GM18867 (cell line): ENCODE data around the gene RAPGEF5.

ENCODE experiments used
- ATAC-seq: cut with Tn5 transposase; IDR thresholded peaks from one replicate; pipeline ENCODE4 v1.9.1; 2021; ENCODE audit warnings: mild to moderate bottlenecking, moderate library complexity; ENCODE audit not compliant: unreplicated experiment

Gene RAPGEF5

DNA sequence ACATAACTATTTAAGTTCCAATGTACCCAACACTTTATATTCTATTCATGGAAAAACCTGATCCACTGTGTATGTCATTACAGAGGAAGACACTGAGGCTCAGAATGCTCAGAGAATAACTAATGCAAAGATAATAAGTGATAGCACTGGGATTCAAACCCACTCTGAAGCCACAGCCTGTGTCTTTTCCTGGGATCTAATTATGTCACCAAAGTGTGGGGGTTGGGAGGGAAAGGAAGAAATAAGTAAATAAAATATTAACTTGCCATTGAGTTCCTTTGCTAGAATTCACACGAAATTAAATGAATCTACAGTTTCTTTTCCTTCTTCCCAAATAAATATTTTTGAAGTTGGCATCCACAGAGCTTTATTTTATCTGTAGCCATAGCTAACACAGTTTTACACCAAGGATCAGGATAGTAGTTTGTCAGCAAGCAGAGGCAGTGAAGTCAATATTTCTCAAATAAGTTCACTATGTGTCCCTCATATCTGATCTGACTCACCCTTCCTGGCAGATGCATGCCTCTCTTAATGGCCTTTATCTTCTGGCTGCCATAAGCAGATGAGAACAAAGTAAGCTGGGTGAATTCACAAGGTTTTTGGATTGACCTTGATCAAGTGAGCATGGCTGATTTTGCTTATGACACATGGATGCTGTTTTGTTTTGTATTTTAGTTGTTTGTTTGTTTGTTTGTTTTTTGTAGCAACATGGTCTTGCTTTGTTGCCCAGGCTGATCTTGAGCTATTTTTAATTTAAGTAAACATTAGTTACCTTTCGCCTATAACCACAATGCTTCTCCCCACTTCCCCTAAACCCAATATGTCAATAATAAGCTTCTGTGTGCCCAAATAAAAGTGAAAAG, 6.3 kb downstream of the RAPGEF5 start:
- ATAC-seq = peak; percentile 55

DNA sequence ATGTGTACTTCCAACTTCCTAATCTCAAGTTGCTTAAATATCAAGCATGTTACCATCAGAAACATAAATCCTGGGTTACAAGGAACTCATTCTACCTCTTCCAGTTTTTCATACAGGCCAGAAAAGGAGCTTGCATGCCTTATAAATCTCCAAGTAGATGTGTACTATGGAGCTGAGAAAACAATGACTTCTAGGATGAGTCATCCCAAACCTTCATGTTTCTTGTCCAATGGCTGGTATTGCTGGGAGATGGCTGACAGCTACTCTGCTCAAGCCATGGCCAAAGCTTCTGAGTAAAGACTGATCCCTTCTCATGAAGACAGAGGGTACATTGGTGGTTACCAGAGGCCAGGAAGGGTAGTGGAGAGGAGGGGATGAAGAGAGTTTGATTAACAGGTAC, 8.6 kb downstream of the RAPGEF5 start:
- ATAC-seq = no peak

DNA sequence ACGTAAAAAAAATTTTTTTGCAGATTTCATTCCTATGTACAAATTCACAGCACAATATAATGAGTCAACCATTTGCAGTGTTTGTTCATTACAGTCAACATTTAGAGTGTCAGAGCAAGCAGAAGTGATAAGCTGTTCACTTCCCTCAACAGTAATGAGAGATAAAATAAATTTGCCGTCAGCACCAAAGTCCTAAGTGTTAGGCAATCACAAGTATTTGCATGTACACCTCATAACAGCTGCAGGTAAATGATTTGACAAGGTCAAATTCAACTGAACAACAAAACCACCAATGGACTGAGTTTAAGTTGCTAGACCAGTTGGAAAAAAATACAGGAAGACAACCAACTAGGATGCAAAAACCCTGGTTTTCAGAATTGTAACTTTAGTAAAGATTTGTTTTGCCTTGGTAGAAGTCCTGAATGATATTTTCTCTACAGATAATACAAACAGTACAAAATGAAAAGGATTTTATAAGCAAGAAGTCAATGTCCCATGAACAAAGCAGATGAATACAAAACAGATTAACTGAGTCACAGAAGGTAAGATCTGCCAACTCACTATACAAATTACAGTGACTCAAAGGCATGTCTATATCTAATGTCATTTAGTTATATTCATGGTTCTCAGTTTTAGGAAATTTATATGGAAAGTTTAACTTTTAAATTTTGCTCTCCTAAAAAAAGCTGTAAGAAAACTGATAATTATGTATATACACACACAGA, 10.4 kb downstream of the RAPGEF5 start:
- no peak for ATAC-seq

DNA sequence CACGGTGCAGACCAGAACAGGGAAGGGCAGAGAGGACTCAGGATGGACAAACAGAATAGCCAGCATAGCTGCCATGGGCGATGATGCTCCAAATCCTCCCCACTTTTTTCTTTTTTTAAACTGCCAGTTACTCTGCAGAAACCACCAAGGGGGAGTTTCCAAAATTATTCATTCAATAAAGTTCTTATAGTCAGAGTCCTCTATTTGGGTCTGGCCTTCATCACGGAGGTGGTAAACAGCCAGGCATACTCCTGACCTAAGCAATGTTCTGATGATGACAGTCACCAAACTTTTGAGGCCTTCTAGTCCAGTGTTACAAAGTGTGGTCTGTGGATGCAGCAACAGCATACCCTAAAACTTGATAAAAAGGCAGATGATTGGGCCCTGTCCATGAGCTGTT, 12.3 kb downstream of the RAPGEF5 start:
- ATAC-seq = no peak

DNA sequence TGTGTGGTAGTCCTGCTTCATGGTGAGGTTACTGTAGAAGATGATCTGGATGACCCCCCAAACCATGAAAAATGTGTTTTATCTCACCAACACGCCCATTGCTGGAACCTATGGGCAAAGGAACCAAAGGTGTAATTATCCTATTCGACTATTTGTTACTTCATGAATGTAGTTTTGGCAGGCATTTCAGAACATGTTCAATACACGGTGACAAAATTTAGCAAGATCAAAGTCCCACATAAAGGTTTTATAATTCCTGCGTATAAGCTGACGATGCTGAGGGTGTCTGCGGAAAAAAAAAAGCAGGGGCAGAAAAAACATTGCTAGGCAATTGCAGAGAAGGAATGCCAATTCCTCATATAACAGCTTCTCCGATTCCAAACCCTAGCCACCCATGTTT, 13.3 kb downstream of the RAPGEF5 start:
- ATAC-seq = no peak

DNA sequence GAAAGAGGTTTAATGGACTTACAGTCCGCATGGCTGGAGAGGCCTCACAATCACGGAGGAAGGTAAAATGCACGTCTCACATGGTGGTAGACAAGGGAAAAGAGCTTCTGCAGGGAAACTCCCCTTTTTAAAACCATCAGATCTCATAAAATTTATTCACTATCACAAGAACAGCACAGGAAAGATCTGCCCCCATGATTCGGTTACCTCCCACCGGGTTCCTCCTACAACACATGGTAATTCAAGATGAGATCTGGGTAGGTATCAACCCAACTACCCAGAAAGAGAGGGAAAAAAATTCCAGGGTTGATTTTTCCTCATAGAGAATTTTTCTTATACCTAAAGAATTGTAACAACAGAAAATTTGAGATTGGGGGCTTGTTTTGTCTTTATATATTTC, 13.9 kb downstream of the RAPGEF5 start:
- no peak for ATAC-seq

DNA sequence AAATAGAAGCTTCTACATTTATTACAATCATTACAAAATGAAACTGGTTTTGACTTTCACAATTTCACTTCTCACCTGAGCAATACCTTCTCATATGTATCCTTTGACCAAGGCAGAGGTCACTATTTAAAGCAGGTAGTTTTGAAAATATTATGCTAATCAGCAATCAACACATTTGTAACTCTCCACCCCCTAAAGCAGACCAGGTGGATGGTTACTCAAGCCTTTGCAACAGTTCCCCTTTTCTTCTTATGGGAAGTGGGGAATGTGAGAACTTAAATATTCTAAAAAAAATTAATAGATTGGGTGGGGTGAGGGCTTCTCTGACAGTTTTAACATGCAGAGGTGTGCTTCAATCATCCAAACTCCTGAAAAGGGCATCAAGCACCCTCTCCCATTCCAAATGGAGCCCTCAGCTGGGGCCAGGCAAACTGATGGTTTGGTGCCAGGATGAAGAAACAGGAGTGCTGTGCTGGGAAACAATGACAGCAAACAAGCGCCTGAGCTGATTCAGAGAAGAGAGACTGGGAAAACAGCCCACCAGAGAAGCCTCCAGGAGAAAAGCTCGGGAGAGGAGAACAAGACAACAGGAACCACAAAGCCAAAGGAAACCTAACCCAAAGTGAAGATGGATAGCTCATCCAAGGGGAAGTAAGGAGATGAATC, 17.1 kb downstream of the RAPGEF5 start:
- ATAC-seq = peak; percentile 52

DNA sequence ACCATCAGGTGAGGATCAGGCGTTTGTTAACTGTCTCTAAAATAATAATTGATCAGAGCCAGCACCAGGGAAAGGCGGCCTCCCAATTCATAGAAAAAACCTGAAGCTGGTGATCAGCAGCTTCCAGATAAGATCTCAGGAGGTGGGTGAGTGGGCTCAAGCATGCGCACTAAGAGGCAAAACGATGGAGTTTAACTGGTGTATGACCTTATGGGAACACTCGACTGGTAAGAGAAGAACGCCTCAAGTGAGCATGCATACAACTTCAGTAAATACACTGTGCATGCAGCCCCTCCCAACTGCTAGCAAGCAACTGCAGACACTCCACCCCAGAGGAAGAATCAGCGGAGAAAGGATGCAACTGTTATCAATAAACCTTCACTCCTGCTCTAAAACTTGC, 18.1 kb downstream of the RAPGEF5 start:
- ATAC-seq = no peak

DNA sequence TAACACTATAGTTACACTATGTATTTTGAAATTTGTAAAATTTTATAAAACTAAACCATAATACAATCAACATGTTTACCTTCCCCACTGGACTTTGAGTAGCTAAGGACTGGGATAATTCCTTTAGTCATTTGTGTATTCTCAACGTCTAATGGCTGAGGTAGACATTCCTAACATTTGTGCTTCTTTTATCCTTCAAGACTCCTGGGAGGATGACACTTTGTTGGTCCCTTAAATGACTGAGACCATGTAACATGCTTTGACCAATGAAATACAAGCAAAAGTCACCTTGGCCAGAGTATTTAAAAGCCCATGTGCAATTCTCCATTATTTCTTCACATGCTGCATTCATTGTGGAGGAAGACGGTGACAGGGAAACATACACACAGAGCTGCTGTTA, 18.5 kb downstream of the RAPGEF5 start:
- ATAC-seq = no peak

DNA sequence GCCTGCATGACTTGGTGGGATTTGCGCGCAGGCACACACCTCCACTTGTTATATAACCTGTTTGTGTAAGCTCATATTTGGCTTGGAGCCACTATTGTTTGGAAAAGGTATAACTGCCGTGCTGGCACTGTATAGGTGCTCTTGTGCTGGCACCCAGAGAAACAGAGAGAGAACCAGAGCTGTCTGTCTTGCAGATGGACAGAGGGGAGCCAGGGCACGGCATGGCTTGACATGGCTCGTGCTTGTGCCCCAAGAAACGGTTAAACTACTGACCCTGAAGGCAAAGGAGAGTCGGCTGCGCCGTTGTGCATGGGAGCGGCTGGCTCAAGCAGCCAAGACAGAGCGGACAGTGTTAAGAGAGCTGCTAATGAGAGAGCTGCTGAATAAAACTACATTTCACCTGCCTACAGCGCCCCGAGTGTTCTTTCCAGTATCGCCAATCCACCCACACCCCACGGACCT, 23.2 kb downstream of the RAPGEF5 start:
- ATAC-seq = no peak

DNA sequence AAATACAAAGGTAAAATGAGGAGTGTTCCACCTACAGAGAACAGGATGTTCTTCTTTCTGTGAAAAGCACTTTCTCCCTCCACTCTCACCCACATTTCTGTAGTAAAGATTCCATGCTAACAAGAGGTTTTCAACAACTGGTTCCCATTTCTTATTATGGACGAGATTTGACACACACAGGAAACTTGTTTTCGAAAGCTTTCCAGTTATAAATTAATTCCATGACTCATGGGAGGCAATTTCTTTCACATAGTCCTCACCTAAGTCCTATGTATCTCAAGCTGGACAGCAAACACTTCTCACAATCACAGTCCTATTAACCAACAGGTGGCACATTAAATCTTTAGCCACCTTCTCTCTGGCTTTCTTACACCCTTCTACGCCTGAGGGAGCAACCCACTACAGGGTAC, 24.5 kb downstream of the RAPGEF5 start:
- no peak for ATAC-seq

DNA sequence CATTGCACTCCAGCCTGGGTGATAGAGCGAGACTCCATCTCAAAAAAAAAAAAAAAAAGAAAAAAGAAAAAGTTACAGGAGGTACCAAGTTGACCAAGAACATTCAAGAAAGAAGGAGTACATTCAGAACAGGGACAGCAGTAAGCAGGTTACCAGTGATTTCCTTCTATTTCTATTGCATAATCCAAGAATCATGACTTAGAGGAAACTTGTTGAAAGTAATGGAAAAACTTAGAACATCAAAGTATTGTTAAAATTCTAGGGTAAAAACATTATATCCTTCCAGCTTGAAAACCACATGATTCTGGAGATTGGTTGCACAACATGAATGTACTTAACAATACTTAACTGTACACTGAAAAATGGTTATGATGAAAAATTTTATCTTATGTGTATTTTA, 25.2 kb downstream of the RAPGEF5 start:
- no peak for ATAC-seq

DNA sequence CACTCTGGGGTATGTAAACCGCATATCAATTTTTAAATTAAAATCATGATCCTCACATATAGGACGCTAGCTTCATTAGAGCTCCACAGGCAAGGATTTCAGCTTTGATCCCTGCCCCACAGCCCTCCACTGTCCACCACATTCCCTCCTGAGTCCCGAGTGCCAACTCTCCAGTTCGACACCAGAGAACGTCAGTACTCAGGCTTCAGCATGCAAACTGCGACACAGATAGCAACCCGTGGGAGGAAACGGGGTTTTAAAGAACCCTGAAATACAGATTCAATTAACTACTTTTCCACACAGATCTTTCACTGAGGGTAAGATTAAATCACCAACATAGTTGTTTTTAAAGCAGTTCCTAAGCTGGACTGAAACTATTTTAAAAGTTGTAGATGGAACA, 26.1 kb downstream of the RAPGEF5 start:
- no peak for ATAC-seq

DNA sequence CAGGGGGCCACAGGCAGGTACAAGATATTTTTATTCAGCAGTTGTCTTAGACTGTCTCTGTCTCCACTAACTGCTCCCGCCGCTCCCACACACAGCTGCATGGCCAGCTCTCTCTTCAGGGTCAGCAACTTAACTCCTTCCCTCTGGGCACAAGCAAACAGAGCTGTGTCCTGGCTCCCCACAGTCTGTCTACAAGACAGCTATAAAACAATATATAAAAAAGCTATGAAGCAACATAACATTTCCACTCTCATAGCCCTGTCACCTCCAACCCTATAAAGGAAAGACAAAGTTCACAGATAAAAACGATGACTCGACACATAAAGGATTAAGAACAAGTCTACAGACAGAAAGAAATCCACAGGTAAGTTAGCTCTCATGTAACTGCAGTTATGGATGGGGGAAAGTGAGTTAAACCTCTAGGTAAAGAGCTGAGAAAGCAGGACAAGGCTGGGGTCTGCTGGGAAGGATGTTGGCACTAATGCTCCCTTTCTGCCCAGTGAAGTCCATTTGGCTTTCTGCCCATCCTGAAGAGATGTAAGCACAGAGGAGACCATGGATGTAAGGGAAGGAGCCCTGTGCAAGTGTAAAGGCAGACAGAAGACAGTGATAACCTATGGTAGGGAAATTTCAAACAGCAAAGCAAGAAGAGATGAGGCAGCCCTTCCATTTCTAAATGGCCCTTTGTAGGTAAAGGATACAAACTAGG, 27.0 kb downstream of the RAPGEF5 start:
- no peak for ATAC-seq

DNA sequence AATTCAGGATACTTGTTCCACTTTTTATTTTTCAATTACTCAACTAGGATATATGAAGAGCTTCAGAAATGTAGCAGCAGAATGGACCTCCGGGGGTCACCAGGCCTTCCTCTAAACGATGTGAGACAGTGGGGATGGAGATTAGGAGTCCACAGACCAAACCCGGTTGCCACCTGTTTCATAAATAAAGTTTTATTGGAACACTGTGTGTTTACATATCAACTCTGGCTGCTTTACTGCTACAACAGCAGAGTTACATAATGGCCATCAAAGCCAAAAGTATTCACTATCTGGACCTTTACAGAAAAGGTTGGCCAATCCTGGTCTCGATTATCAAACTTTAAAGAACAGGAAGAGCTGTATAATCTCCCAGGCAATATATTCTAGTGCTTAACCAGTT, 30.8 kb downstream of the RAPGEF5 start:
- ATAC-seq = no peak

DNA sequence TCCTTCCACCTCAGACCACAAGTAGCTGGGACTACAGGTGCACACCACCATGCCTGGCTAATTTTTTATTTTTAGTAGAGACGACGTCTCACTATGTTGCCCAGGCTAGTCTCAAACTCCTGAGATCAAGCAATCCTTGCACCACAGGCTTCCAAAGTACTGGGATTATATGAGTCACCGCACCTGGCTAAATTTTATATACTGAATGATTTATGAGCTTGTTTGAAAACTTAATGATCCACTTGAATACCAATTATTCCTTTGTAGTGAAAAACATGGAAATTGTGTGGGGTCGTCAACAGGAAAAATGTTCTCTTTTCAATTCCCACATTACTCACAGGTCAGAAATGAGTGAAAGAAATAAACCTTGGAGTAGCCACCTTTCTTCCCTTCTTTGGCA, 31.3 kb downstream of the RAPGEF5 start:
- no peak for ATAC-seq

DNA sequence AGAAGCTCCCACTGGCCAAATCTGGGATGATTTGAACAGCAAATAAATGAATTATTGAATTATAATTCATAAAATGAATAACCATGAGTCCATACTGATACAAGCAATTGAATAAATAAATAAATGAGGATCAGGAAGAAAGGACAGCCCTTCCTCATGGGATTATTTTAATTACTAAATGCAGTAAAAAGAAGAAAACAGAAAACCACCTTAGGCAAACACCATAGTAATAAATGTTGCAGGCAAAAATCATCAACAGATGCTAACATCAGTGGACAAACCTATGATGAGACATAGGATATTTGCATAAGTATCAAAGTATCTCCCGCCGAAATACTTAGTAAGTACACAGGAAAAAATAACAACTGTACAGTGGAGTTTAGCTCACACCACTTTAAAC, 33.2 kb downstream of the RAPGEF5 start:
- no peak for ATAC-seq

DNA sequence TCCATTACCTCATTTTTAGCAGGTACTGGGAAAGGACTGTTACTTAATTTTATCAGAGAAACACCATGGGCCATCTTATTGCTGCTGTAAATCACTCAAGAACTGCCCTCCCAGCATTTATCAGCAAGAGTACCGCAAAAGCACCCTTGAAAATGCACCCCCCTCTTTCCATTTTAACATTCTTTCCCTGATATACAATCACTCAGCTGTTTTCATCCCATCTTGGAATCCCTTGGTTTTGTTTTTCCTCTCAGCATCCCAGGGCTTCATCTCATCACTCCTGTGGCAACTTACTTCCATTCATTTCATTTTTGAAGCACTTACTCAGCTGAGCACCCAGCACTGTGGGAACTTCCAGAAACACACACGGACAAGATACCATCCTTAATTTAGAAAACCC, 36.5 kb downstream of the RAPGEF5 start:
- no peak for ATAC-seq

DNA sequence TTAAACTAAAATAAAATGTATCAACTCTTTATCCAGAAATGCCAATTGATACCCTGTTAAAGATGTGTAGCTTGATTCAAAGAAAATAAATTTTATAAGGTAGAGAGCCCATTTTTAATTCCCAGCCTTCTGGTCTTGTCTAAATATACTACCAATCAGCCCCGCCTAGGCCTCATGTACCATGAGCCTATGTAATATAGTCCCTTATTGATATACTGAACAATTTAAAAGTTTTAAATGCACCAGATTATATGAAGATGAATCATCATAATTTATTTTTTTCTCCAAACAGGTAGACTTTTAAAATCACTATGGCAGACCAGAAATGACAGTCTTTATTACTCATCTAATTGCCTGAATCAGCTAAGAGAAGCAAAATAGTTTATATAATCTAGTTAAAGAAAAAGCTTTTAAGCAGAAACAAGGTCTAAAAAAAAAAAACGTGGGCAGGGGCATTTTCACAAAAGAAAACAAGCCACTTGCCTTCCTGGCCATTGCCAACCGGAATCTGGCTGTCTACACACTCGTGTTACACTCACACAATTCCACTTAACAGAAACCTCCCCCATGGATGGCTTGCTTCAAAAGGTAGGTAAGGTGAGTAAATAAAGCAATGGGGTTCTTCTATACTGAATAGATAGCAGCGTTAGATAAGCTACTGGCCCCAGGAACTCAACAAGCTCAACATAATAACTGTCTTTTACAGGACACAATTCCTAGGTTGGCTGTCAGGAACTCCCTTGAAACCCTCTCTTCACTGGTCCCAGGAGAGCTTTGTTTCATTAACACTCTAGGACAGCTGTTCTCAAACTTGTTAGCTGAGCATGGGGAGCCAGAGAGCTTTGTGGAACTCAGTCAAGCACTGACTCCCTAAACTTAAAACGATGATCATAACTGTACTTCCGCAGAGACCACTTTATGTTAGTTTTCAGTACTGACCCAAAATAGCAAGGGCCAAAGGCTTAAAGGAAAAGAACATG, 37.2 kb downstream of the RAPGEF5 start:
- ATAC-seq = no peak

DNA sequence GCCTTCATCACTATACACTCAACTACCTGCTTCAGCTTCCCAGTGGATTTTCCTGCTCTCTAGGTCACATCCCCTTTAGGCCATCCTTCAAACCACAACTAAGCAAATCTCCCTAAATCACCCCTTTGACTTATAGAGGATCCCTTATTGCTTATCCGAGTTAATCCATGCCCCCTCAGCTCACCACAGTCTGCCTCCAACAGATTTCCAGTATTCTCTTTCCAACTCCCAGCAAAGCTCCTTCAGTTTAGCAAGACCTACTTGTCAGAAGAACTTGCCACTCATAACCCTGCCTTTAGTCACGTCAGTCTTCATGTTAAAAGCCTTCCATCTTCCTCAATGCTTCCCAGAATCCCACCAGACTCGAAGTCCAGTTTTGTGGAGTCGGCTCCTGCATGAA, 38.6 kb downstream of the RAPGEF5 start:
- ATAC-seq = no peak
